ENCODE results near the gene ANKS1B.

The ANKS1B gene

DNA sequence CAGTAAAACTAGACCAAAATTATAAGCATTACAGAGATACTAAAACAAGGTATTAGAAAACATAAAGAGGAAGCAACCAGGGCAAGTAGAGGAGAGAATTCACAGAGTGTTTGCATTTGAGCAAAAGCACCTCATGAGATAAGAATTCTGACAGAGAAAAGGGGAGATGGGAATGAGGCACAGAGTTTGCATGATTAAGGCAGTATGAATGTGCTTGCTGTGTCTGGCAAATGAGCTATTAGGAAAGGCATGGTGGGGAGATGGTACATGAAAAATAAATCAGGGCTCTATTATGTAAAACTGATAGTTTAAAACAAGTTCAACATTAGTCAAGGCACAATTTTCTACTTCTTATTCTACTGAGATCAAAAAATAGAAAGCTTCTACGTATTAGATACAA is 314.1 kb downstream of the ANKS1B start:
- Histone ChIP-seq H3K4me1 (no peaks in the 10 kb centered on the region), H3K36me3 (no peaks in the 10 kb centered on the region), H3K9me3 (no peaks in the 10 kb centered on the region), H3K27me3 (no peaks in the 10 kb centered on the region), H3K4me3 (ENCODE audit: low read depth, low read length) (no peak overlapping the region)
- TF ChIP-seq, protein P1, sequence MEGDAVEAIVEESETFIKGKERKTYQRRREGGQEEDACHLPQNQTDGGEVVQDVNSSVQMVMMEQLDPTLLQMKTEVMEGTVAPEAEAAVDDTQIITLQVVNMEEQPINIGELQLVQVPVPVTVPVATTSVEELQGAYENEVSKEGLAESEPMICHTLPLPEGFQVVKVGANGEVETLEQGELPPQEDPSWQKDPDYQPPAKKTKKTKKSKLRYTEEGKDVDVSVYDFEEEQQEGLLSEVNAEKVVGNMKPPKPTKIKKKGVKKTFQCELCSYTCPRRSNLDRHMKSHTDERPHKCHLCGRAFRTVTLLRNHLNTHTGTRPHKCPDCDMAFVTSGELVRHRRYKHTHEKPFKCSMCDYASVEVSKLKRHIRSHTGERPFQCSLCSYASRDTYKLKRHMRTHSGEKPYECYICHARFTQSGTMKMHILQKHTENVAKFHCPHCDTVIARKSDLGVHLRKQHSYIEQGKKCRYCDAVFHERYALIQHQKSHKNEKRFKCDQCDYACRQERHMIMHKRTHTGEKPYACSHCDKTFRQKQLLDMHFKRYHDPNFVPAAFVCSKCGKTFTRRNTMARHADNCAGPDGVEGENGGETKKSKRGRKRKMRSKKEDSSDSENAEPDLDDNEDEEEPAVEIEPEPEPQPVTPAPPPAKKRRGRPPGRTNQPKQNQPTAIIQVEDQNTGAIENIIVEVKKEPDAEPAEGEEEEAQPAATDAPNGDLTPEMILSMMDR (IDR thresholded peaks at IDR 0.05; ENCODE audit: low read depth, low read length): no peak
- no peak for DNase-seq

DNA sequence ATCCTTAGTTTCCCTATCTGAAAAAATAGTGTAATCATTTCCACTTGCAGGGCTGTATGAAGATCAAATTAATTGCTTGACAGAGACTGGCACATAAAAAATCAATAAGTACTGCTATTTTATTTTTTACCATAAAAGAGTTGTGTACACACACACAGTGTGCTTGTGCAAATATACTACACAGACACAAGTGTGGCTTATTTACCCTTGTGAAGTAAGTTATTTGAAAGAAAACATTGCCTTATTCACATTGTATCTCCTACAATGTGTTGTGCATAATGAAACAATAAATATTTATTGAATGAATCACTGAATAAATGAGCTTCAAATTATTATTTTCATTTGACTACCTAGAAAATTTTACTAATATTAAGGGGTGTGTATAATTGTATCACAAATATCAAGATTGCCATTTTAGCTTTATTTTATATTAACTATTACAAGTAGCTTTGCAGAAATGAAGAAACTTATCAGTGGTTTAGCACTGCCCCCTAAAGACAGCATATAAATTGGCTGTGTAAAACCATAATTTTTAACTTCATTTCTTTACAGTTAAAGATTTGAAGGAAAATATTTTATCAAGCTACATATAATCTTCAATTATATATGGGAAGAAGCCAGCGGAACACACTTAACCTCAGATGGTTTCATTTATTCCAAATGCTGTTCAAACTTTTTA is 325.9 kb downstream of the ANKS1B start:
- no peak overlapping the region for H3K4me3 ChIP-seq (ENCODE audit: low read depth, low read length)
- H3K27me3 ChIP-seq: no peaks in the 10 kb centered on the region
- TF ChIP-seq, protein P1 (IDR thresholded peaks at IDR 0.05; ENCODE audit: low read depth, low read length): no peak
- H3K4me1 ChIP-seq: no peaks in the 10 kb centered on the region
- DNase-seq: no peak
- H3K9me3 ChIP-seq: no peaks in the 10 kb centered on the region
- H3K36me3 ChIP-seq: no peaks in the 10 kb centered on the region

DNA sequence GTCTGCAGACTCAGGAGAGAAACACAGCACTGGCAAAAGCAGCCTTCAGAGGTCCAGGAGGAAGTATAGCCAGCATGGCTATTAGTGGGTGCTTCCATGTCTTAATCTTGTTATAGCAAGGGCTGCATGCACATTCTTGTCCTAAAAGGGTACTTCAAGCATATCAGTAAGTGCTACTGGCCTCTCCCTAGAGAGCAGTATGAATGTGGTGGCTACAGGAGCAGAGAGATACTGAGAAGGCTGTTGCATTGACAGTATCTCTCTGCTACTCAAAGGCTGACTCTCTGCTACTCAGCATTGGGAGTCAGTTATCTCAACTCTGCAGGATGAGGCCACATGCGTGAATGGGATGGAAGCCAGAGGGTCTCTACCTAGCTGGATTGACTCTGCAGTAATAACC is 335.2 kb downstream of the ANKS1B start:
- H3K27me3 ChIP-seq: no peaks in the 10 kb centered on the region

DNA sequence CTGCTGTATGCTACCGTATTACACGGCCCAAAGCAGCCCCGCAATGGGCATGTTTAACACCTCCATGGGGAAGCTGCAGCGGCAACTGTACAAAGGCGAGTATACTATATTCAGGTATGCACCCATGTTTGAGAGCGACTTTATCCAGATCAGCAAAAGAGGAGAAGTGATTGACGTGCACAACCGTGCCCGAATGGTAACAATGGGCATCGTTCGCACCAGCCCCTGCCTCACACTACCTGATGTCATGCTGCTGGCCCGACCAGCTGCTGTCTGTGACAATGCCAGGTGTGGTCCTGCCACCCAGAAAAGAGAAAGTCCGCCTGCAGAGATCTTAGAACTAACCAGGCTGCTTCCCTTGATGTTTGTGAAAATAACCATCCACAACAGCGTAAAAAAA is 336.6 kb downstream of the ANKS1B start:
- no peaks in the 10 kb centered on the region for H3K4me1 ChIP-seq
- H3K4me3 ChIP-seq (ENCODE audit: low read depth, low read length): no peak overlapping the region
- no peaks in the 10 kb centered on the region; the same call in 1 of the 2 replicates for H3K9me3 ChIP-seq
- TF ChIP-seq, protein P1 (IDR thresholded peaks at IDR 0.05; ENCODE audit: low read depth, low read length): no peak
- no peak for DNase-seq
- no peaks in the 10 kb centered on the region for H3K36me3 ChIP-seq
- no peaks in the 10 kb centered on the region for H3K27me3 ChIP-seq

More for the DNA sequence above, 335.2 kb downstream of the ANKS1B start:
- H3K4me3 ChIP-seq (ENCODE audit: low read depth, low read length): no peak overlapping the region
- H3K9me3 ChIP-seq: no peaks in the 10 kb centered on the region; the same call in 1 of the 2 replicates
- TF ChIP-seq, protein P1 (IDR thresholded peaks at IDR 0.05; ENCODE audit: low read depth, low read length): no peak
- no peaks in the 10 kb centered on the region for H3K4me1 ChIP-seq
- no peaks in the 10 kb centered on the region for H3K36me3 ChIP-seq
- no peak for DNase-seq

DNA sequence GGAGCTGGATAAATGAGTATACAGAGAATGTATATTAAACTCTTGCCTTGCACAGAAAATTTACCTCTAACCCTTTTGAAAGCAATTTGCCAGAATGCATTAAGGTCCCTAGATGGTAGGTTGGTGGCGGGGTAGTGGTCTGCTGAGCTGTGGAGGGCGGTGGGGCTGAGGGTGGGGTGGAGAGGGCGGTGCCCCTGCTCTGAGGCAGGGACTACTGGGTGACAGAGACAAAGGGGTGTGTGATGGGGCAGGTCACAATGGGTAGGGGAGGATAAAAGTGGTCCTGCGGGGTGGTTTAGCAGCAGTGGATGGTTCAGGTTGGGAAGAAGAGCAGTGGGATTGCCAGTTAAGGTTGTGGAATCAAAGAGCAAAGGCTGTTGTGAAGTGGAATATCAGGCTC is 337.3 kb downstream of the ANKS1B start, which contains the start of gene GARIN6:
Gene GARIN6 (plus strand): TSS at position 301 of the 400 bp plus-strand sequence. CDS start 422 bp downstream, outside the sequence.
- no peak within 1 kb of the TSS for H3K4me3 ChIP-seq (ENCODE audit: low read depth, low read length)
- H3K4me1 ChIP-seq: no peaks in the 10 kb centered on the region
- H3K36me3 ChIP-seq: no peaks in the 10 kb centered on the region
- no peaks in the 10 kb centered on the region for H3K27me3 ChIP-seq
- DNase-seq: no peak
- TF ChIP-seq, protein P1 (IDR thresholded peaks at IDR 0.05; ENCODE audit: low read depth, low read length): no peak
- H3K9me3 ChIP-seq: no peaks in the 10 kb centered on the region; the same call in 1 of the 2 replicates

DNA sequence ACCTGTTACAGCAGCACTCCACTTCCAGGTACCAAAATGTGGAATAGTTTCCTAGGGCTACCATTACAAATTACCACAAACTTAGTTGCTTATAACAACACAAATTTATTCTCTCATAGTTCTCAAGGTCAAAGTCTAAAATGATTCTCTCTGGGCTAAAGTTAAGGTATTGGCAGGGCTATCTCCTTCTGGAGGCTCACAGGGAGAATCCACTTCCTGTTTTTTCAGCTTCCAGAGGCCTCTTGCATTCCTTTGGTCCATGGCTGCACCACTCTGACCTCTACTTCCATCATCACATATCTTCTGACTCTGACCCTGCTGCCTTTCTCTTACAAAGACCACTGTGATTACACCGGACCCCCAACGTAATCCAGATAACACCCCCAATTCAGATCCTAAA is 340.1 kb downstream of the ANKS1B start:
- Histone ChIP-seq H3K36me3 (no peaks in the 10 kb centered on the region), H3K4me1 (no peaks in the 10 kb centered on the region), H3K4me3 (ENCODE audit: low read depth, low read length) (no peak overlapping the region), H3K9me3 (no peaks in the 10 kb centered on the region; the same call in 1 of the 2 replicates), H3K27me3 (no peaks in the 10 kb centered on the region)
- TF ChIP-seq, protein P1 (IDR thresholded peaks at IDR 0.05; ENCODE audit: low read depth, low read length): no peak
- DNase-seq: no peak
